SIG-M5 treated with dmso at 0.1 percent for 504 hours (cell line): Measurements from ENCODE around the gene CACNA2D1.
"Not testable (repeated sequence)": the region's sequence is repeated elsewhere in the genome, so short reads cannot be mapped to it uniquely, and the experiment has no call there.

ENCODE experiments used
- DNase-seq: peaks from one replicate; lab custom pipeline; 2025; ENCODE audit not compliant: unreplicated experiment; lab: John Stamatoyannopoulos, UW

CACNA2D1 gene

GRCh38 chr7:82434275-82435022, 9.1 kb downstream of the CACNA2D1 start:
- DNase-seq = no peak

GRCh38 chr7:82433507-82433906, 10.1 kb downstream of the CACNA2D1 start:
- DNase-seq = no peak

GRCh38 chr7:82432743-82433142, 10.8 kb downstream of the CACNA2D1 start:
- DNase-seq = not testable (repeated sequence)

GRCh38 chr7:82430500-82431465, 12.8 kb downstream of the CACNA2D1 start:
- DNase-seq = no peak

- DNase-seq = no peak
Measured at GRCh38 chr7:82429408-82429807, 14.2 kb downstream of the CACNA2D1 start.

- DNase-seq = no peak
Measured at GRCh38 chr7:82428186-82428961, 15.2 kb downstream of the CACNA2D1 start.

- no peak for DNase-seq
Measured at GRCh38 chr7:82423446-82423845, 20.1 kb downstream of the CACNA2D1 start.

GRCh38 chr7:82419200-82419599, 24.4 kb downstream of the CACNA2D1 start:
- DNase-seq = no peak

- DNase-seq = no peak
Measured at GRCh38 chr7:82417898-82418297, 25.7 kb downstream of the CACNA2D1 start.

GRCh38 chr7:82416402-82416801, 27.2 kb downstream of the CACNA2D1 start:
- DNase-seq = no peak

GRCh38 chr7:82414389-82414788, 29.2 kb downstream of the CACNA2D1 start:
- no peak for DNase-seq

- DNase-seq = no peak
Measured at GRCh38 chr7:82413237-82413636, 30.3 kb downstream of the CACNA2D1 start.

GRCh38 chr7:82411732-82412131, 31.8 kb downstream of the CACNA2D1 start:
- DNase-seq = no peak

- DNase-seq = no peak
Measured at GRCh38 chr7:82410461-82410860, 33.1 kb downstream of the CACNA2D1 start.

GRCh38 chr7:82406937-82407336, 36.6 kb downstream of the CACNA2D1 start:
- no peak for DNase-seq

GRCh38 chr7:82405301-82405700, 38.3 kb downstream of the CACNA2D1 start:
- no peak for DNase-seq

- no peak for DNase-seq
Measured at GRCh38 chr7:82404652-82405051, 38.9 kb downstream of the CACNA2D1 start.

GRCh38 chr7:82404094-82404493, 39.5 kb downstream of the CACNA2D1 start:
- no peak for DNase-seq

- DNase-seq = no peak
Measured at GRCh38 chr7:82397879-82398524, 45.6 kb downstream of the CACNA2D1 start.

- DNase-seq = no peak
Measured at GRCh38 chr7:82396343-82396742, 47.2 kb downstream of the CACNA2D1 start.

GRCh38 chr7:82395147-82395546, 48.4 kb downstream of the CACNA2D1 start:
- no peak for DNase-seq
